HG02870 (cell line): ENCODE data around the gene ECE1.

Source experiments
- ATAC-seq: cut with Tn5 transposase; IDR thresholded peaks from one replicate; pipeline ENCODE4 v1.9.1; 2021; ENCODE audit warnings: mild to moderate bottlenecking, moderate library complexity; ENCODE audit not compliant: unreplicated experiment

ECE1 gene

DNA sequence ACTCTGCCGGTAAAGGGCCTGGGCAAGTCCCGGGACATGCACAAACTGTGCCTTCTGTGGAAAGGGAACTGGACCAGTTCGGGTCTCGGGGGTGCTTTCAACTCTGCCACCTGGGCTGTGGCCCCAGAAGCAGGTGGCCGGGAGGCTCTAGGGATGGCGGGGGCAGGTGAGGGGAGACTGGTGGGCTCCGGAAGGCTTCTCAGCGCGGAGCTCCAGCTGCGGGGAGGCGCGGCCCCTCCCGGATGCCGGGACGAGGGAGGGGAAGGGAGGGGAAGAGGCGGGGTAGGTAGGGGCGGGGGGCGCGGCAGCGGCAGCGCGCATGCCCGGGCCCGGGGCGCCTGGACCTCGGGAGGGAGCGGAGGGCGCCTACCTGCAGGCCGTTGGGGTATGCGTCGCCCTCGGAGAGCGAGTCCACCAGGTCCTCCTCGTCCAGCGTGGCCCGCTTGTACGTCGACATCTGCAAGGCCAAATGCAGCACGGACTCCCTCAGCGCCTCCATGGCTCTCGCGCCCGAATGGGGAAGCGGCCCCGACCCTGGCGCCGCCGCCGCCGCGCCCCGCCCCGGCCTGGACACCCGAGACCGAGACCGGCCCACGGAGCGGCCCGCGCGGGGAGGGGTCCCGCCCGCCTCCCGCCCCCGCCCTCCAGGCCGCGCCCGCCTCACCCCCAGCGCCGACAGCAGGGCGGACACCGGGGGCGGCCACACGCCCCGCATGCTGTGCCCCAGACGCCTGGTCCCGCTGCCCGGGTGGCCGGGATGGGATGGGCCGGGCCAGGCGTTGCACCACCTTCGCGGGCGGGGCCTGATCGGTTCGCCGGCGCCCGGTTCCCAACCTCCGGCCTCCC is at the start of gene ECE1:
Gene ECE1, minus strand, starts transcription at position 764 of the 846 bp plus-strand sequence. Its CDS starts 49 bp downstream, at position 715.
- ATAC-seq: no peak

DNA sequence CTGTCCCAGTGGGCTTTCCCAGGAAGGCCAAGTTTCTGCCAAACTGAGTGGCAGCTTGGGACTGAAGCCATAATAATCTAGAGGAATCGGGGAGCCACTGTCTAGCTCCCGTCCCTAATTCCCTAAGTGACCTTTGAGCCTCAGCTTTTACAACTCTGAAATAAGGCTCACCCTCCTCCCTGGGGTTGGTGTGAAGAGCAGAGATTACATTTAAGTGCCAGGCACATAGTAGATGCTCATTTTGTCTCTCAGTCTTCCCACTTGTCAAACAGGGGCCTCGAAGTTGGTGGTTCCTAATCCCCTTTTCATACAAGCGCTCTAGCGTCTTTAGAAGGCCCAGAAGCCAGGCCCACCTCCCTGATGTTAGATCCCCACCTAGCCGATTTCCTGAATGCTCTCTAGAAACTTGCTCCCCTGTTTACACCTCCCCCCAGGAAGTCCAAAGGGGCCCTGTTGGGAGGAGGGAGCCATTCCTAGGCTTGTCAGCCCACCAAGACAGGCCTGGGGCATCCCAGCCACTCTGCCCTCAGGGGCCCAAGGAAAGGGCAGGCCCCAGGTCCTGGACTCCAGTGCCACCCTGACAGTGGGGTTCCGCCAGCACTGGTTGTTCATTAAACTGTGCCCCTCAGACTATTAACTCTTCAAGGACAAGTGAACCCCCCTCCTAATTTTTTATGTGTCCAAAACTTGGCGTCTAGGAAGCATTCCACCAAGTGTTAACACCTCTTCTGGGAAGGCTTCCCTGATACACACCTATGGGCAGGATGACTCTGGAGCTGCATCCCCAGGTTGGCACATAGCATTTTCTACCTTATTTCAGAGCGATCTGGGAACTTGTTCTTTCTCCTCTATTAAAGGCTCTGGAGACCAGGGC is 49.3 kb upstream of the ECE1 start:
- no peak for ATAC-seq

DNA sequence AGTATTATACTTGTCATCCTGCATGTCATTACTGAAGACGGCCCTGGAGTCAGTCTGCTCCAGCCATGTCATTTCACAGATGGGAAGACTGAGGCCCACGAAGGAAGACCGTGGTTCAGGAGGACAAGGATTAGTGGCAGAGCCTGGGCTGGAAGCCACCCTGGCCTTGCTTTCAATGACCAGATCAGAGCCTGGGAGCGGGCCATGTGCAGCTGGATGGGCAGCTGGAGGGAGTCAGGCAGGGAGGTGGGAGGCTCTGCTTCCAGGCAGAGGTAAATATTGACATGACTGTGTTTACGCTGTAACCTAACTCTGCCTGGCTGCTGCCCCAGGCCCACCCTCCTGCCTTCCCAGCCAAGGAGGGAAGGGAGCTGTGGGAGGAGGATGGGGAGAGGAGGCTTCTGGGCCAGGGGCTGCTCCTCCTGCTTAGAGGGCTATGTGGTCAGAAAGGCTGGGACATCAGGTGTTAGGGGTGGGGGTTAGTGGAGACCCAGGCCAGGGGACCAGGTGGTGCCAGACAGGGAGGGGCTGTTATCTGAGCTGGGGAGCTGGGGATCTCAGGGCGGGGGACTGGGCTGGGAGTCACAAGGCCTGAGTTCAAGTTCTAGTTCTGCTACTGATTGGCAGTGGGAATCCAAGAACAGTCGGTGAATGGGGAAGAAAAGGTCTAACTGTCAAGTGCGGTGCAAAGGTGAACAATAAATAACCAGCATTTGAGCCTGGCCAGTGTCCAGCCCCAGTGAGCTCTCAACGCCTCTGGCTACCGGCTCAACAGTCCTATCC is 48.5 kb upstream of the ECE1 start:
- ATAC-seq: no peak

DNA sequence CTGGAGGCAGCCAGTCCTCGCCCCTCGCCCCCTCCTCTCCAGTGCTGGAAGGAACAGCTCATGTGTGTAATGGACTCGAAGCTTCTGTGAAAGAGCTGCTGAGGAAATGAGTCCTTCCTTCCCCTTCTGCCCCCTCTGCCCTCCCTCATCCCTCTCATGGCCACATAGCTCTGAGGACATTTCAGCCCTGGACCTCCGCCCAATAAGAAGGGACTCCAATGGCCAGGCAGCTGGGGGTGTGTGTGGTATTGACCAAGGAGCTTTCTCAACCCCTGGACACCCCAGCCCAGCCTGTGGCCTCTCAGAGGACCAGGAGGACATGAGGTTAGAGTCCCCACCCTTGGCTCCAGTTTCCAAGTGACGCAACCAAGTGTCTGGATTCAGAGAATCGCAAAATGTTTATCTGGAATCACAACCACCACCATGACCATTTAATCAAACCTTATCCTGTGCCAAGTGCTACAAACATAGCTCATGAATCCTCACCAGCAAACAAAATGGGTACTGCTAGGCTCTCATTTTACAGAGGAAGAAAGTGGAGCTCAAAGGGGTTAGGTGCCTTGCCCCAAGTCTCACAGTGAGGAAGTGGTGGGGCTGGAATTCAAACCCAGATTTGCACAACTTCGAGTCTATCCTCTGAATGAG is 47.8 kb upstream of the ECE1 start:
- ATAC-seq: no peak

DNA sequence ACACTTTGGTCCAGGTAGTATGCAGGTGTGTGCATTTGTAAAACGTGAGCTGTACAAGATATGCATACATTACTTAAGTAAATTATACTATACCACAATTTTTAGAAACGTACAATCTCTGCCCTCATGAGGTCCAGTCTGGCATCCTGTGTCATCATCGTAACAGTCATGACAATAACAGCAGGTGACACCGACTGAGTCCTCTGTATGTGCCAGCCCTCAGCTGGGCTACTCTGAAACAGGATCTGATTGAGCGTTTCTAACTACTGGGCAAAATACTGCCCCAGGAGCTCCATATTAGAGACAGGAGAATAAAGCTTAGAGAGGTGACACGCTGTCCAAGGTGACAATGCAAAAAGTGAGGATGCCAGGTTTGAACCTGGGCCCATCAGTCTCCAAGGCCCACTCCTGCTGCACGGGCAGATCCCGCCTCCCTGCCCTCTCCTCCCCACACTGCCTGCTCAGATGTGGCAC is 47.2 kb upstream of the ECE1 start:
- ATAC-seq: no peak

DNA sequence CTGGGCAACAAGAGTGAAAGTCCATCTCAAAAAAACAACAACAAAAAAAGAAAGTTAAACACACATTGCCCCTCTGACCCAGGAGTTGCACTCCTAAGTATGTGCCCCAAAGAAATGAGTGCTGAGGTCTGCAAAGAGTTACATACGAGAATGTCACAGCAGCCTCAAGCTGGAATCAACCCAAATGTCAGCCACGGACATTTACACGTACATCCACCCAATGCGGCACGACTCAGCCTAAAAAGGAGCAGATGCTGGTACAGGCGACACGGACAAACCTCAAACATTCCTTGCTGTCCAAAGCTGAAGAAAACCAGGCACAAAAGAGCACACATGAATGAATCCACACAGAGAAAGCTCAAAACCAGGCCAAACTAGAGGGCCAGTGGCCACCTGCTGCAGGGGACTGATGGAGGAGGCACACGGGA is 46.8 kb upstream of the ECE1 start:
- ATAC-seq: no peak

DNA sequence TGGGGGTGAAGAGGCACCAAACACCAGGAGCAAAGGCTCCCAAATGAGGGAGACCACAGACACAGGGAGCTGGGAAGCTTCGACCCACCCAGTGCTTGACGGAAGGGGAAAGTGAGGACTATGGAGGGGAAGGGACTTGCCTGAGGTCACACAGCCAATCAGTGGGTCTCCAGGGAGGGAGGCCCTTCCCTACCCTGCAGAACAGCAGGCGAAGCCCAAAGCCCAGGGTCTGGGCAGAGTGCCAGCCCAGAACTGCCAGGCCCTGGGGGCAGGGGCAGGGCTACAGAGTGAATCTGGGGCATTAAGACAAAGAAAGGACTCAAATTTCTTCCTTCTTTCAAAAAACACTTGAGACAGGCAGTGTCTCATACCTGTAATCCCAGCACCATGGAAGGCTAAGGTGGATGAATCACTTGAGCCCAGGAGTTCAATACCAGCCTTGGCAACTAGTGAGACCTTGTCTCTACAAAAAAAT is 45.5 kb upstream of the ECE1 start:
- no peak for ATAC-seq

DNA sequence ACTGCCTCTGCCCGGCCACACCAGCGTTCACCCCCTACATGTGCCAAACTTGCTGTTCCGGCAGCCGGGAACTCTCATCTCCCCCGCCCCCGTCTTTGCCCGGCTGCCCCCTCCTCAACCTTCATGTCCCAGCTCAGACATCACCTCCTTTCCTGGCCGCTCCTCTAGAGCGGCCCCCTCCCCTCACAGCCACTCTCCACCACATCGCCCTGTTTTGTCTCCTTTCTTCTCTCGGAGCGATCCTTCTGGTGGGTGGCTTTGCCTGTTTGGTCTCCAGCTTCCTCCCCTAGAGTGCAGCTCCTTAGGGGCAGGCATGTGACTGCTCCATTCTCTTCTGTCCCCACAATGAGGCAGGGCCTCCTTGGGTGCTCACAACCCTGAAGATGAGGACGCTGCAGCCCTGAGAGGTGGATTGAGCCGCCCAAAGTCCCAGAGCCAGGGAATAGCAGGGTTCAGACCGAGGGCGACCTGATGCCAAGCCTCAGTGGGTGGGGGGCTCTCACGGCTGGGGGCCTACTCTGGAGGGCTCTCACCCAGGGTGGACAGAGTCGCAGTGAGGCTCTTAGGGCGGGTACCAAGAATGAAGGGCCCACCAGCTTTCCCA is 44.9 kb upstream of the ECE1 start:
- no peak for ATAC-seq

DNA sequence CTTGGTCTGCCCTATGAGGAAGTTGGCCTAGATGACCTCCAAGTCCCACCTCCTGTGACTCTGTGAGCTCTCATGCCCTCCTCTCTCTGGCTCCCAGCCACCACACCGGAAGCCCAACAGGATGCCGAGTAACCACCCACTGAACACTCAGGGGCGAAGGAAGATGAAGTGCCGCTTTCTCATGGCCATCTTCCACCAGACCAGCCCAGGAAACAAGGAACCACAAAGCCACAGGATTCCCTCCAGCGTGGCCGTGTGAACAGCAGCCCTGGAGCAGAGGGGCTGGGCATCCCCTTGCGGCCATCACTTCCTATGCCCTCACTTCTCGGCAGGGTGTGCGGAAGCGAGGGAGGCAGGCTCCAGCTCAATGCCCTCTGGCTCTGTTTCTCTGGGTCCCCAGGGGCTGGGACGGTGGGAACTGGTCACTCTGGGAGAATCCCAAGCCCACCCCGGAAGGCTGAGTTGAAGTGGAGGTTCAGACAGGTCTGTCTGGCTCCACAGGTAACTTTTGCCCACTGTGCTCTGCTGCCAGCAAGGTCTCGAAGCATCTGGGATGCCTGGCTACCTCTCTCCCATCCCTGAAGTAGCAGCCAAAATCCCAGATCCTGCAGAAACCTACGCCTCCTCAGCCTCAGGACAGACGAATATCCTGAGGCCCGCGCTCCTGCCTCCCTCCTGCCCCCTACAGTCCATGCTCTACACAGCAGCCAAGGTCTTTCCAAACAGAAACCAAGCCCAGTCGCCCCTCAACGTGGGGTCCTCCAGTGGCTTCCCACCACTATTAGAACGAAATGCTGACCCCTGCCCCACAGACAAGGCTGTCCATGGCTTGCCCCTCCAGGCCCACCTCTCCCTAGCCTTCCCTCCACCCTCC is 44.2 kb upstream of the ECE1 start:
- peak; percentile 50 for ATAC-seq

DNA sequence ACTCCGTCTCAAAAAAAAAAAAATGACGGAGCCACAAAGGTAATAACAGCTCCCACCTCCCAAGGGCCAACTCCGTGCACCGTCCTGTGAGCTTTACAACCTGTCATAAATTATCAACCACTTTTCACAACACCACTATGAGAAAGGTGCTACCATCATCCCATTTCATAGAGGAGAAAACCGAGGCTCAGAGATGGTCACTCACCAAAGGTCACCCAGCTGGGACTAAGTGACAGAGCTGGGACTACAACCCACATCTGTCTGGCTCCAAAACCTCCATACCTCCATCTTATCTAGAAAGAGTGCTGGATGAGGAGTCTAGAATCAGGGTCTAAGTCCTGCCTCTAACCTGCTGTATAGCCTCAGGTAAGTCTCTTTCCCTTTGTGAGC is 43.6 kb upstream of the ECE1 start:
- ATAC-seq: no peak

DNA sequence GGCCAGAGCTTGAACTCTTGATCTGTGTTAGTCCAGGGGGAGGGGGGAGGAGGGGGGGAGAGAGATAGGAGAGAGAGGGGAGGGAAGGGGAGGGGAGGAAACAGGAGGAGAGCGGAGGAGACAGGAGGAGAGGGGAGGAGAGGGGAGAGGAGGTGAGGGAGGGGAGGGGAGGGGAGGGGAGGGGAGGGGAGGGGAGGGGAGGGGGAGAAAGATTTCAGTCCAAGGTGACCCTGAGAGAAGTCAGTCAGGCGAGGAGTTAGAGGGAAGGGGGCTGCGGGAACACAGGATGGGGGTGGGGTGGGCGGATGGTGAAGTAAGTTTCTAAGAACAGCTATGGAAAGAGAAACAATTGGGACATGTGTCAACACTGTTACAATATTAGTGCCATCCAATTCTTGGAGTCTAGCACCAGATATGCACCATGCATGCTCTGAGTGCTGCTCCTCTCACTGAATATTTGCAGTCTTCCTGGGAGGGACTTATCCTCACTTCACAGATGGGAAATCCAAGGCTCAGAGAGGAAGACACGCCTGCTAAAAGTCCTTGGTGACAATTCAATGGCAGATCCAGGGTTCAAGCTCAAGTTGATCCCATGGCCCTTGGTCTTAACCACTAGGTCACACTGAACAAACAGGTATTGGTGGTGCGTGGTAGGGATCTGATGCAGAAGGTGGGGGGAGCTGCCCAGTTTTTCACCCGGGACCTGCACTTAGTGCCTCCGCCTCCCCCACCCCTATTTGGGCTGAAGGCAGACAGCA is 42.5 kb upstream of the ECE1 start:
- no peak for ATAC-seq

DNA sequence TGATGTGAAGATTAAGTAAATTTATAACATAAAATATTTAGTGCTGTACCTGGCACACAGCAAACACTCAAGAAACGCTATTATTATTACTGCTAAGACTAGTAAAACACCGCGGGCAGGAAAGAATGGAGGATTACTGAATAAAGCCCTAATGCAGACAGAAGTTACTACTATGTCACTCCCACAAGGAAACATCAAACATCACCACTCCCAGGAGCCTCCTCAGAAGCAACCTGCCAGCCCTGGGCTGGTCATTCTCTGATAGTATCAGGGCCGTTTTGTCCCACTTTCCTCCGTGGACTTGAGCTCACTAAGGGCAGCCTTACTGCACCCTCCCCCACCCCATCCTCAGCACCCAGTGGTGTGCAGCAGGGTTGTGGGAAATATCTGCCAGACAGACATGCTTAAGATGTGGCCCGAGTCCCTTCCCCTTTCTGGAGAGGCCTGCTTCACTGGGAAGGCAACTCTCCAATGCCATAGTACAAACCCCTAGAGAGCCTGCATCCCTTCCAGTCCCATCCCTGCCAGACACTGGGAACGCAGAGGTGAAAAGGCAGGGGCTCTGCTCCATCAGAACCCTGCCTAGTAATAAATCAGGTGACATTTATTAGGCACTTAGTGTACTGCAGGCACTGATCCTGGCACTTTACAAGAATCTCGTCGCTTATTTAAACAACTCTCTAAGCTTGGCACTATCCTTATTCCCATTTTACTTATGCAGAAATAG is 41.7 kb upstream of the ECE1 start:
- ATAC-seq: no peak

DNA sequence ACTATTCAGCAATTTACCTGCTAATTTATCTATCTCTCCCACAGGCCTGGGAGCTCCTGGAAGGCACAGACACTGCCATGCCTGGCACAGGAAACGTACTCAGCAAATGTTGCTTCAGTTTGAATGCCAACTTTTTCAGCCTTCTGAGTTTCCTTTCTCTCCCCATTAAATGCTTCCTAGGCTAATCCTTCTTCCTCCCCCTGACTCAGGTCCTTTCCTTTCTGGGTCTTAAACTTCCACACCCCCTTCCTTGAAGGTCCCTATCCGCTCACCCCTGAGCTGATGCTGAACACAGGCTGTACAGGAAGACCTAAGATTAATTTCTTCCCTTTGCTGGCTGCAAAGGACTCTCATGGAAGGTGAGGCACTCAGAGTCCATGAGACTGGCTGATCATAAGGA is 40.3 kb upstream of the ECE1 start:
- ATAC-seq: no peak

DNA sequence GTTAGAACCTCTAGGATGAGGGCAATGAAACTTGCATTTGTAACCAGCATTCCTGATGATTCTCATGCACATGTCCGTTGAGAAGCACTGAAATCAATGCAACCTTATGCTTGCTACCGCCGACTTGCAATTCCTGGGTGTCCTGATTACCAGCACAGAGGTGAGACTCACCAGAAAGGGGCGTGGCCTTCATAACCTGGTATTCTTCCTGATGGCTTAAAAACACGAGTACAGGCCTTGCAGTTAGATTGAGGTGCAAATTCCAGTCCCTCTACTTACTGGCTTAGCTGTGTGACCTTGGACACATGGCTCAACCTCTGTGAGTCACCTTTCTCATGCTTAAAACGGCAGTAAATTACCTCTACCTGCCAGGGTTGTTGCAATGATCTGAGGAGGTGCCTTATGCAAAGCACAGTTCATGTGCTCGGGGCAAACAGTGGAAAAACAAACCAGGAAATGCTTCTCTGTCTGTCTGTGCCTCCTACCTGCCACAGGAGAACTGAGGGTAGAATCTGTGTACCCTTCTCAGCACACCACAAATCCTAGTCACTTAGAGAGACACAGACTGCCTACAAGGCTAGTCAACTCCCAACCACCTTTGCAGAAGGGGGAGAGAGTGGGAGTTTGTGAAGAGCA is 39.1 kb upstream of the ECE1 start:
- no peak for ATAC-seq

DNA sequence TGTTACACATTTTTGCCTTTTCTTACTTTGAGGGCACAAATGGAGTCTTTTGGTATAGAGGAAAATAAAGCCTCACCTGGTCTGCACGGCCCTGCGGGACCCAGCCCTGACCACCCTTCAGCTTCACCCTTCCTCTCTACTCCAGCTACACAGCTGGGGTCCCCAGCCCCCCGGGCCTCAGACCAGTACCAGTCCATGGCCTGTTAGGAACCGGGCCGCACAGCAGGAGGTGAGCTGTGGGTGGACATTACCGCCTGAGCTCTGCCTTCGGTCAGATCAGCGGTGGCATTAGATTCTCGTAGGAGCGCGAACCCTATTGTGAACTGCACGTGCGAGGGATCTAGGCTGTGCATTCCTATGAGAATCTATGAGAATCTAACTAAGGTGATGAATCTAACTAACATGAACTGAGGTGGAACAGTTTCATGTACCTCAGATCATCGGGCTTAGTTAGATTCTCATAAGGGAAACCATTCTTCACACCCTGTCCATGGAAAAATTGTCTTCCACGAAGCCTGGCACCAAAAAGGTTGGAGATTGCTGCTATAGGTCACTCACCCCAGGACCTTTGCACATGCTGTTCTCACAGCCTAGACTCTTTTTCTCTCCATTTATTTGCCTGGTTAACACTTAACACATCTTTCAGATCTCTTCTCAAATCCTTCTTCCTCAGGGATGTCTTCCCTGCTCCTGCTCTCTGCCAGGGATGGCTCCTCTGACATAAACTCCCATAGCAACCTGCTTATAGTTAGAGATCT is 37.5 kb upstream of the ECE1 start:
- no peak for ATAC-seq

DNA sequence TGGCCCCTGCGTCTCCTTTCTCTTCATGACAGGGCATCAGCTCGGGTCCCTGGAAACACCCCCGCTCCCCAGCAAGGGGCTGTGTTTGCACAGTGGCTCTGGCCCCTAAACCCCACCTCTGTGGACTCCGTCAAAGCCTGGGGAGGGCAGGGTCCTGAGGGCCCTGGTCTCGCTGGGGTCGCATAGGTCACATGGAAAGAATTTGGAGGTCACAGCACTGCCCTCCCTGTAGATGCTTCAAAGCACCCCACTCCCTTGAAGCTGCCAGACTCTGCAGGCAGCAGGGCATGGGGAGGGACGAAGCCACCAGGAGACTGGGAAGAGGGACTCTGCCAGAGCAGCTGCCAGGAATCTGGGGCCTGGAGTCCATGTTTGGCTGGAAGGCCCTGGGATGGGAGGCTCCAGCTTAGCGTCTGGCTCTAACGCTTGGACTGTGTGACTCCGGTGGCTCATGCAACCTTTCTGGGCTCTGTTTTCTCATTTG is 36.6 kb upstream of the ECE1 start:
- no peak for ATAC-seq
